ENCODE data around the gene C15orf39.
A peak's percentile ranks its signal among the peaks of the same experiment; 100 is the strongest.

Gene C15orf39

DNA sequence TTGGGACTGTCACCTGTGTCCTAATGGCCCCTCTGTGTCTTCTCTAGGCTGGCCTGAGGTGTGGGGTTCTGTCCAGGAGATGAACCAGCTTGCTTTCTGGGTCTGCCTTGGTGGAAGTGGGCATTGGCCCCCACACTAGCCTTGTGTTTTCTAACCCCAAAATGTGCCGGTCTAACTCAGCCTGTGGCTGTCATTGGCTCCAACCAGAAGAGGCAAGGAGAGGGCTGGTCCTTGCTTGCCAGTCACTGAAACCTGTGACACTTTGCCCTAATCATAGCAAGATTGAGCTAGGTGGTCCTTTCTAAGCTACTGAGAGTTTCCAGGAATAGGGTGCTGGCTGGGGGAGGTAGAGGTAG, 2.2 kb downstream of the C15orf39 start:
- H3K4me3 ChIP-seq (ENCODE audit: control insufficient read depth in 1 of 7, extremely low read depth in 1 of 7, insufficient read depth in 4 of 7, low read depth in 2 of 7, low read length in 6 of 7), result peak overlapping the region; percentile 83 to 95 (median 91)
- WGBS (ENCODE audit: insufficient coverage), result 0% methylated on average over 1 of the region's 1 CpG
- no peaks in the 10 kb centered on the region for H3K27me3 ChIP-seq (replicated peaks in 2 of 5; ENCODE audit: control insufficient read depth in 4 of 5, insufficient read depth in 5 of 5, low read length in 4 of 5)
- CTCF ChIA-PET, result interaction anchor here (0.6 to 10.8 kb wide), 23 partner anchors 8 to 215 kb away, joined by 3 to 191 read pairs (median 4); partner anchors contain the start of gene PPCDC
- H3K27ac ChIP-seq (ENCODE audit: insufficient read depth in 1 of 2, low read depth in 1 of 2, low read length in 2 of 2, poor library complexity in 1 of 2, severe bottlenecking in 2 of 2), result peak overlapping the region; percentile 87 to 93
- H3K36me3 ChIP-seq (ENCODE audit: control insufficient read depth in 4 of 4, insufficient read depth in 4 of 4, low read length in 3 of 4), result peaks cover 4 to 56% (median 33%) of the 10 kb centered on the region in 4 experiments
- H3K9me3 ChIP-seq (ENCODE audit: control extremely low read depth in 1 of 5, control insufficient read depth in 4 of 5, insufficient read depth in 2 of 5, low read depth in 1 of 5, low read length in 4 of 5), result no peaks in the 10 kb centered on the region
- H3K4me1 ChIP-seq (ENCODE audit: control extremely low read depth in 1 of 4, control insufficient read depth in 4 of 4, insufficient read depth in 4 of 4, low read length in 3 of 4), result peaks cover 19 to 92% (median 82%) of the 10 kb centered on the region in 4 experiments
- DNase-seq, result no peak
- POLR2A ChIA-PET, result interaction anchor here (0.7 to 2.6 kb wide), 6 partner anchors 24 to 175 kb away, joined by 3 to 19 read pairs (median 4); no protein-coding TSS in a partner anchor

GRCh38 chr15:75204340-75205063, 2.8 kb downstream of the C15orf39 start:
- Histone ChIP-seq H3K4me1 (ENCODE audit: control extremely low read depth in 1 of 4, control insufficient read depth in 4 of 4, insufficient read depth in 4 of 4, low read length in 3 of 4) (peaks cover 13 to 92% (median 82%) of the 10 kb centered on the region in 4 experiments), H3K27ac (ENCODE audit: insufficient read depth in 1 of 2, low read depth in 1 of 2, low read length in 2 of 2, poor library complexity in 1 of 2, severe bottlenecking in 2 of 2) (peak overlapping the region; percentile 87 to 93), H3K27me3 (replicated peaks in 2 of 5; ENCODE audit: control insufficient read depth in 4 of 5, insufficient read depth in 5 of 5, low read length in 4 of 5) (no peaks in the 10 kb centered on the region), H3K36me3 (ENCODE audit: control insufficient read depth in 4 of 4, insufficient read depth in 4 of 4, low read length in 3 of 4) (peaks cover 6 to 62% (median 39%) of the 10 kb centered on the region in 4 experiments), H3K9me3 (ENCODE audit: control extremely low read depth in 1 of 5, control insufficient read depth in 4 of 5, insufficient read depth in 2 of 5, low read depth in 1 of 5, low read length in 4 of 5) (no peaks in the 10 kb centered on the region), H3K4me3 (ENCODE audit: control insufficient read depth in 1 of 7, extremely low read depth in 1 of 7, insufficient read depth in 4 of 7, low read depth in 2 of 7, low read length in 6 of 7) (peak overlapping the region in 6 of 7 experiments; percentile 89 to 95 (median 92))
- CTCF ChIA-PET, result interaction anchor here (0.6 to 10.8 kb wide), 24 partner anchors 9 to 216 kb away, joined by 3 to 191 read pairs (median 4); partner anchors contain the start of gene PPCDC
- DNase-seq, result peak; percentile 88 to 94 (median 92)
- 9% methylated on average over 9 of the region's 10 CpGs for WGBS (ENCODE audit: insufficient coverage)
- POLR2A ChIA-PET, result interaction anchor here (0.5 to 2.6 kb wide), 9 partner anchors 24 to 181 kb away, joined by 3 to 19 read pairs (median 3); partner anchors contain the start of gene PPCDC

DNA sequence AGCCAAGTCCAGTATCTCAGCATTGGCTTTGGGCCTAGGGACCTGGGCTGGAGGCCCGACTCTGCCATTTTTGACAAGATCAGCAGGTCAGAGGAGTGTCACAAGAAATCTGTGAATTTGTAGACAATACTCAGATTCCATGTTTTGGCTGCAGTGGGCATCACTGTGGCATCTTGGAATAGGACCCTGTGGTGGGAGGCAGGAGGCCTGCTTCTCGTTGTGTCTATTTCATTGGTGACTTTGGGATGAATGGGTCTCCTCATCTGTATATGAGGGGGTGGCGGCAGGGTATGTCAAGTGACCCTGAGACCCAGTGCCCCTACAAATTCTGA, 3.3 kb downstream of the C15orf39 start:
- no peak for DNase-seq
- ChIA-PET CTCF (interaction anchor here (0.7 to 10.8 kb wide), 12 partner anchors 10 to 177 kb away, joined by 3 to 191 read pairs (median 4); partner anchors contain the start of gene PPCDC), POLR2A (interaction anchor here (0.5 to 2.6 kb wide), 7 partner anchors 24 to 182 kb away, joined by 3 to 19 read pairs (median 3); partner anchors contain the start of gene PPCDC)
- peaks cover 8 to 92% (median 83%) of the 10 kb centered on the region in 4 experiments for H3K4me1 ChIP-seq (ENCODE audit: control extremely low read depth in 1 of 4, control insufficient read depth in 4 of 4, insufficient read depth in 4 of 4, low read length in 3 of 4)
- peak overlapping the region in 3 of 7 experiments; percentile 91 to 95 (median 92) for H3K4me3 ChIP-seq (ENCODE audit: control insufficient read depth in 1 of 7, extremely low read depth in 1 of 7, insufficient read depth in 4 of 7, low read depth in 2 of 7, low read length in 6 of 7)
- H3K27me3 ChIP-seq (replicated peaks in 2 of 5; ENCODE audit: control insufficient read depth in 4 of 5, insufficient read depth in 5 of 5, low read length in 4 of 5), result no peaks in the 10 kb centered on the region
- H3K9me3 ChIP-seq (ENCODE audit: control extremely low read depth in 1 of 5, control insufficient read depth in 4 of 5, insufficient read depth in 2 of 5, low read depth in 1 of 5, low read length in 4 of 5), result no peaks in the 10 kb centered on the region
- H3K36me3 ChIP-seq (ENCODE audit: control insufficient read depth in 4 of 4, insufficient read depth in 4 of 4, low read length in 3 of 4), result peaks cover 6 to 67% (median 42%) of the 10 kb centered on the region in 4 experiments
- WGBS (ENCODE audit: insufficient coverage), result 50% methylated on average over 2 of the region's 3 CpGs
- no peak overlapping the region for H3K27ac ChIP-seq (ENCODE audit: insufficient read depth in 1 of 2, low read depth in 1 of 2, low read length in 2 of 2, poor library complexity in 1 of 2, severe bottlenecking in 2 of 2)

- no peak for DNase-seq
- no peaks in the 10 kb centered on the region for H3K27me3 ChIP-seq (replicated peaks in 2 of 5; ENCODE audit: control insufficient read depth in 4 of 5, insufficient read depth in 5 of 5, low read length in 4 of 5)
- H3K4me1 ChIP-seq (ENCODE audit: control extremely low read depth in 1 of 4, control insufficient read depth in 4 of 4, insufficient read depth in 4 of 4, low read length in 3 of 4), result peaks cover 8 to 92% (median 83%) of the 10 kb centered on the region in 4 experiments
- no peak overlapping the region for H3K4me3 ChIP-seq (ENCODE audit: control insufficient read depth in 1 of 7, extremely low read depth in 1 of 7, insufficient read depth in 4 of 7, low read depth in 2 of 7, low read length in 6 of 7)
- peak overlapping the region in 1 of 2 experiments; percentile 62 for H3K27ac ChIP-seq (ENCODE audit: insufficient read depth in 1 of 2, low read depth in 1 of 2, low read length in 2 of 2, poor library complexity in 1 of 2, severe bottlenecking in 2 of 2)
- no peaks in the 10 kb centered on the region for H3K9me3 ChIP-seq (ENCODE audit: control extremely low read depth in 1 of 5, control insufficient read depth in 4 of 5, insufficient read depth in 2 of 5, low read depth in 1 of 5, low read length in 4 of 5)
- 93% methylated on average over 11 of the region's 11 CpGs for WGBS (ENCODE audit: insufficient coverage)
- CTCF ChIA-PET, result interaction anchor here (1.0 to 10.8 kb wide), 6 partner anchors 9 to 178 kb away, joined by 3 to 191 read pairs (median 17); partner anchors contain the start of gene PPCDC
- POLR2A ChIA-PET, result no interaction called here
- H3K36me3 ChIP-seq (ENCODE audit: control insufficient read depth in 4 of 4, insufficient read depth in 4 of 4, low read length in 3 of 4), result peaks cover 6 to 77% (median 50%) of the 10 kb centered on the region in 4 experiments
Observed at GRCh38 chr15:75206006-75206405, 4.3 kb downstream of the C15orf39 start.

GRCh38 chr15:75206803-75207617, 5.3 kb downstream of the C15orf39 start:
- no peak for DNase-seq
- Histone ChIP-seq H3K4me3 (ENCODE audit: control insufficient read depth in 1 of 7, extremely low read depth in 1 of 7, insufficient read depth in 4 of 7, low read depth in 2 of 7, low read length in 6 of 7) (no peak overlapping the region), H3K27ac (ENCODE audit: insufficient read depth in 1 of 2, low read depth in 1 of 2, low read length in 2 of 2, poor library complexity in 1 of 2, severe bottlenecking in 2 of 2) (no peak overlapping the region), H3K4me1 (ENCODE audit: control extremely low read depth in 1 of 4, control insufficient read depth in 4 of 4, insufficient read depth in 4 of 4, low read length in 3 of 4) (peaks cover 8 to 96% (median 88%) of the 10 kb centered on the region in 4 experiments), H3K9me3 (ENCODE audit: control extremely low read depth in 1 of 5, control insufficient read depth in 4 of 5, insufficient read depth in 2 of 5, low read depth in 1 of 5, low read length in 4 of 5) (no peaks in the 10 kb centered on the region), H3K27me3 (replicated peaks in 2 of 5; ENCODE audit: control insufficient read depth in 4 of 5, insufficient read depth in 5 of 5, low read length in 4 of 5) (no peaks in the 10 kb centered on the region), H3K36me3 (ENCODE audit: control insufficient read depth in 4 of 4, insufficient read depth in 4 of 4, low read length in 3 of 4) (peaks cover 9 to 87% (median 59%) of the 10 kb centered on the region in 4 experiments)
- WGBS (ENCODE audit: insufficient coverage), result 68% methylated on average over 11 of the region's 19 CpGs
- POLR2A ChIA-PET, result no interaction called here
- CTCF ChIA-PET, result interaction anchor here (1.0 to 10.8 kb wide), 7 partner anchors 8 to 253 kb away, joined by 3 to 191 read pairs (median 5); partner anchors contain the start of gene PPCDC

DNA sequence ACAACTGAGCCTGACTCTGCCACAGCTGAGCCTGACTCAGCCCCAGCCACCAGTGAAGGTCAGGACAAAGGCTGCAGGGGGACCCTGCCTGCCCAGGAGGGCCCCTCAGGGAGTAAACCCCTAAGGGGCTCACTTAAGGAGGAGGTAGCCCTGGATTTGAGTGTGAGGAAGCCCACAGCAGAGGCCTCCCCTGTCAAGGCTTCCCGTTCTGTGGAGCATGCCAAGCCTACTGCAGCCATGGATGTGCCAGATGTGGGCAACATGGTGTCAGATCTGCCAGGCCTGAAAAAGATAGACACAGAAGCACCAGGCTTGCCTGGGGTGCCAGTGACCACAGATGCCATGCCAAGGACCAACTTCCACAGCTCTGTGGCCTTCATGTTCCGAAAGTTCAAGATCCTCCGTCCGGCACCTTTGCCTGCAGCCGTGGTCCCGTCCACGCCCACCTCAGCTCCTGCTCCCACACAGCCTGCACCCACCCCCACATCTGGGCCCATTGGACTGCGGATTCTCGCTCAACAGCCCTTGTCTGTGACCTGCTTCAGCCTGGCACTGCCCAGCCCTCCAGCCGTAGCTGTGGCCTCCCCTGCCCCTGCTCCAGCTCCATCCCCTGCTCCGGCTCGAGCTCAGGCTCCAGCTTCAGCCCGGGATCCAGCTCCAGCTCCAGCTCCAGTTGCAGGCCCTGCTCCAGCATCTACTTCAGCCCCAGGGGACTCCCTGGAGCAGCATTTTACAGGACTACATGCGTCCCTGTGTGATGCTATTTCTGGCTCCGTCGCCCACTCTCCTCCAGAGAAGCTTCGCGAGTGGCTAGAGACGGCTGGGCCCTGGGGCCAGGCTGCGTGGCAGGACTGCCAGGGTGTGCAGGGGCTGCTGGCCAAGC, 6.2 kb downstream of the C15orf39 start:
- Histone ChIP-seq H3K9me3 (ENCODE audit: control extremely low read depth in 1 of 5, control insufficient read depth in 4 of 5, insufficient read depth in 2 of 5, low read depth in 1 of 5, low read length in 4 of 5) (no peaks in the 10 kb centered on the region), H3K4me1 (ENCODE audit: control extremely low read depth in 1 of 4, control insufficient read depth in 4 of 4, insufficient read depth in 4 of 4, low read length in 3 of 4) (peaks cover 8 to 96% (median 89%) of the 10 kb centered on the region in 4 experiments), H3K36me3 (ENCODE audit: control insufficient read depth in 4 of 4, insufficient read depth in 4 of 4, low read length in 3 of 4) (peaks cover 16 to 96% (median 66%) of the 10 kb centered on the region in 4 experiments), H3K4me3 (ENCODE audit: control insufficient read depth in 1 of 7, extremely low read depth in 1 of 7, insufficient read depth in 4 of 7, low read depth in 2 of 7, low read length in 6 of 7) (no peak overlapping the region), H3K27ac (ENCODE audit: insufficient read depth in 1 of 2, low read depth in 1 of 2, low read length in 2 of 2, poor library complexity in 1 of 2, severe bottlenecking in 2 of 2) (peak overlapping the region in 1 of 2 experiments; percentile 3), H3K27me3 (replicated peaks in 2 of 5; ENCODE audit: control insufficient read depth in 4 of 5, insufficient read depth in 5 of 5, low read length in 4 of 5) (no peaks in the 10 kb centered on the region)
- ChIA-PET CTCF (interaction anchor here (1.1 to 10.8 kb wide), 6 partner anchors 99 to 254 kb away, joined by 3 to 191 read pairs (median 5); partner anchors contain the start of gene PPCDC), POLR2A (no interaction called here)
- no peak for DNase-seq
- WGBS (ENCODE audit: insufficient coverage), result 94% methylated on average over 20 of the region's 20 CpGs
